ENCODE measurements around the gene OLA1. TPM values are rescaled to one million over a fixed set of nuclear protein-coding genes. Genes with fewer than 3 reads are reported as not detected.

OLA1 gene
- polyA plus RNA-seq, 1 donor from 2014 or later = 134 TPM

DNA sequence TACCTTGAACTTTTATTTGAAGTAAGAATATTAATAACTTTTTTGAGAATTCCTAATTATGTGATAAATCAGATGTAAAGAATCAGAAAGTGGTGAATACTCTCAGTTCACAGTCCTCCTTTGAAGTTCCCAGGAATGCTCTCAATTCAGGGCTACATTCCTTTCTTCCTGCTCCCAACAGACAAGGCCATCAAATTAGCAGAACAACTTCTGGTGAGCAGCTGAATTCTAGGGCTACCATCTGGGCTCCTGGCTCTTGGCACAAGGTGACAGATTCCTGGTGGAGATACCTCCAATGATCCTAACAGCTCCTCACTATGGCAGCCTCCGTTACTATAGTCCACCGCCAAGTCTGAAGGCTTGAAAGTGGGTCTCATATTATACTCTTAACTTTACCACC lies 37.8 kb upstream of the OLA1 start:
- Histone ChIP-seq H3K9ac (ENCODE audit: low read length) (no peak overlapping the region), H3F3A (ENCODE audit: insufficient read depth, low read length, poor library complexity, severe bottlenecking) (no peaks in the 10 kb centered on the region), H3K4me2 (ENCODE audit: low read length) (no peak overlapping the region), H3K79me2 (replicated peaks; ENCODE audit: insufficient read depth, low read length) (no peaks in the 10 kb centered on the region), H3K27ac (ENCODE audit: low read length) (no peak overlapping the region), H2AFZ (ENCODE audit: low read depth, low read length) (no peak overlapping the region), H3K9me2 (ENCODE audit: insufficient read depth, low read length) (no peaks in the 10 kb centered on the region), H3K4me3 (ENCODE audit: low read length) (no peak overlapping the region), H3K27me3 (ENCODE audit: insufficient read depth, low read depth, low read length) (no peaks in the 10 kb centered on the region), H4K20me1 (ENCODE audit: insufficient read depth) (no peaks in the 10 kb centered on the region), H3K36me3 (ENCODE audit: insufficient read depth, low read length) (no peaks in the 10 kb centered on the region), H3K9me3 (ENCODE audit: low read length) (no peaks in the 10 kb centered on the region)
- TF ChIP-seq, protein P1, sequence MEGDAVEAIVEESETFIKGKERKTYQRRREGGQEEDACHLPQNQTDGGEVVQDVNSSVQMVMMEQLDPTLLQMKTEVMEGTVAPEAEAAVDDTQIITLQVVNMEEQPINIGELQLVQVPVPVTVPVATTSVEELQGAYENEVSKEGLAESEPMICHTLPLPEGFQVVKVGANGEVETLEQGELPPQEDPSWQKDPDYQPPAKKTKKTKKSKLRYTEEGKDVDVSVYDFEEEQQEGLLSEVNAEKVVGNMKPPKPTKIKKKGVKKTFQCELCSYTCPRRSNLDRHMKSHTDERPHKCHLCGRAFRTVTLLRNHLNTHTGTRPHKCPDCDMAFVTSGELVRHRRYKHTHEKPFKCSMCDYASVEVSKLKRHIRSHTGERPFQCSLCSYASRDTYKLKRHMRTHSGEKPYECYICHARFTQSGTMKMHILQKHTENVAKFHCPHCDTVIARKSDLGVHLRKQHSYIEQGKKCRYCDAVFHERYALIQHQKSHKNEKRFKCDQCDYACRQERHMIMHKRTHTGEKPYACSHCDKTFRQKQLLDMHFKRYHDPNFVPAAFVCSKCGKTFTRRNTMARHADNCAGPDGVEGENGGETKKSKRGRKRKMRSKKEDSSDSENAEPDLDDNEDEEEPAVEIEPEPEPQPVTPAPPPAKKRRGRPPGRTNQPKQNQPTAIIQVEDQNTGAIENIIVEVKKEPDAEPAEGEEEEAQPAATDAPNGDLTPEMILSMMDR (IDR thresholded peaks at IDR 0.05; ENCODE audit: poor library complexity, severe bottlenecking) = no peak
- TF ChIP-seq, protein P2, sequence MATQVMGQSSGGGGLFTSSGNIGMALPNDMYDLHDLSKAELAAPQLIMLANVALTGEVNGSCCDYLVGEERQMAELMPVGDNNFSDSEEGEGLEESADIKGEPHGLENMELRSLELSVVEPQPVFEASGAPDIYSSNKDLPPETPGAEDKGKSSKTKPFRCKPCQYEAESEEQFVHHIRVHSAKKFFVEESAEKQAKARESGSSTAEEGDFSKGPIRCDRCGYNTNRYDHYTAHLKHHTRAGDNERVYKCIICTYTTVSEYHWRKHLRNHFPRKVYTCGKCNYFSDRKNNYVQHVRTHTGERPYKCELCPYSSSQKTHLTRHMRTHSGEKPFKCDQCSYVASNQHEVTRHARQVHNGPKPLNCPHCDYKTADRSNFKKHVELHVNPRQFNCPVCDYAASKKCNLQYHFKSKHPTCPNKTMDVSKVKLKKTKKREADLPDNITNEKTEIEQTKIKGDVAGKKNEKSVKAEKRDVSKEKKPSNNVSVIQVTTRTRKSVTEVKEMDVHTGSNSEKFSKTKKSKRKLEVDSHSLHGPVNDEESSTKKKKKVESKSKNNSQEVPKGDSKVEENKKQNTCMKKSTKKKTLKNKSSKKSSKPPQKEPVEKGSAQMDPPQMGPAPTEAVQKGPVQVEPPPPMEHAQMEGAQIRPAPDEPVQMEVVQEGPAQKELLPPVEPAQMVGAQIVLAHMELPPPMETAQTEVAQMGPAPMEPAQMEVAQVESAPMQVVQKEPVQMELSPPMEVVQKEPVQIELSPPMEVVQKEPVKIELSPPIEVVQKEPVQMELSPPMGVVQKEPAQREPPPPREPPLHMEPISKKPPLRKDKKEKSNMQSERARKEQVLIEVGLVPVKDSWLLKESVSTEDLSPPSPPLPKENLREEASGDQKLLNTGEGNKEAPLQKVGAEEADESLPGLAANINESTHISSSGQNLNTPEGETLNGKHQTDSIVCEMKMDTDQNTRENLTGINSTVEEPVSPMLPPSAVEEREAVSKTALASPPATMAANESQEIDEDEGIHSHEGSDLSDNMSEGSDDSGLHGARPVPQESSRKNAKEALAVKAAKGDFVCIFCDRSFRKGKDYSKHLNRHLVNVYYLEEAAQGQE (IDR thresholded peaks at IDR 0.05; ENCODE audit: borderline replicate concordance) = no peak
- TF ChIP-seq EP300 (conservative IDR thresholded peaks at IDR 0.05; ENCODE audit: poor library complexity, severe bottlenecking) (no peak), EZH2 (IDR thresholded peaks at IDR 0.05; ENCODE audit: borderline replicate concordance, insufficient read depth, low read length, poor library complexity, severe bottlenecking) (no peak), TAF1 (IDR thresholded peaks at IDR 0.05; ENCODE audit: low read depth) (no peak), MXI1 (conservative IDR thresholded peaks at IDR 0.05; ENCODE audit: poor library complexity, severe bottlenecking) (no peak), RAD21 (conservative IDR thresholded peaks at IDR 0.05) (no peak), POLR2AphosphoS5 (IDR thresholded peaks at IDR 0.05) (no peak), SMC3 (conservative IDR thresholded peaks at IDR 0.05; ENCODE audit: poor library complexity) (no peak)

DNA sequence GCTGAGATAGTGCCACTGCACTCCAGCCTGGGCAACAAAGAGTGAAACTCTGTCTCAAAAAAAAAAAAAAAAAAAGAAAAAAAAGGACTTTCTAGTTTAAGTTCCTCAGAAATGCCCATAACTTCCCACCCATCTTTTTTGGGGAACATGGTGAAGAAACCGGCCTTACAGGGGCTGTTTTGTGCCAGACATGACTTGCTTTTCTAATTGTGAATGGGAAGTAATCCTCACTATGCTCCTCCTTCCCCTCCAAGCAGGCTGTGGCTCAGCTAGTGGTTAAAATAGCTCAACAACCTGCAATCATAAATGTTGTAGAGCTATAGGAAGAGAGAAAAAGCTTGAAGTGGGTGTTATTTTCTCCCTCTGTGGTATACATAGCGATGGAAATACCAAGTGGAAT lies 34.1 kb upstream of the OLA1 start:
- no peaks in the 10 kb centered on the region for H3K36me3 ChIP-seq (ENCODE audit: insufficient read depth, low read length)
- no peak overlapping the region for H3K27ac ChIP-seq (ENCODE audit: low read length)
- no peaks in the 10 kb centered on the region for H3K27me3 ChIP-seq (ENCODE audit: insufficient read depth, low read depth, low read length)
- H4K20me1 ChIP-seq (ENCODE audit: insufficient read depth) = no peaks in the 10 kb centered on the region
- H3K4me2 ChIP-seq (ENCODE audit: low read length) = no peak overlapping the region
- TF ChIP-seq, protein P2 (IDR thresholded peaks at IDR 0.05; ENCODE audit: borderline replicate concordance) = no peak
- H3K9me3 ChIP-seq (ENCODE audit: low read length) = no peaks in the 10 kb centered on the region
- H3K9me2 ChIP-seq (ENCODE audit: insufficient read depth, low read length) = no peaks in the 10 kb centered on the region
- no peaks in the 10 kb centered on the region for H3K79me2 ChIP-seq (replicated peaks; ENCODE audit: insufficient read depth, low read length)
- H3K9ac ChIP-seq (ENCODE audit: low read length) = no peak overlapping the region
- no peak overlapping the region for H3K4me3 ChIP-seq (ENCODE audit: low read length)
- no peaks in the 10 kb centered on the region for H3F3A ChIP-seq (ENCODE audit: insufficient read depth, low read length, poor library complexity, severe bottlenecking)
- H2AFZ ChIP-seq (ENCODE audit: low read depth, low read length) = no peak overlapping the region
